Pancreas (tissue), 10 donors: ENCODE measurements around the gene PIGO. TPM values are rescaled to one million over a fixed set of nuclear protein-coding genes. Genes with fewer than 3 reads are reported as not detected.
A peak's percentile ranks its signal among the peaks of the same experiment; 100 is the strongest.

Source experiments
- ATAC-seq, 4 donors: fragments of 200-7000 bp; cut with Tn5 transposase; one replicate each; pipeline versions ENCODE4 v1.8.0 to v1.9.1; 2020; ENCODE audit warnings: mild to moderate bottlenecking in 4 of 4, moderate library complexity in 4 of 4
- DNase-seq, 6 donors: peaks; one replicate each; pipeline ENCODE4 v3.0.0-alpha.2; 2020
- FAIRE-seq: peaks from 2 replicates; lab custom pipeline; 2012; peaks lifted over from hg19 to GRCh38; lab: Jason Lieb, UNC
- H3K27ac ChIP-seq, 4 donors: fragments of 200-600 bp; sonication (generic); 1 replicate in 3 of 4; 2 replicates in 1 of 4; pipeline versions ENCODE4 v1.5.0 to v1.8.0; 2020
- H3K27me3 ChIP-seq, 4 donors: fragments of 200-600 bp; one replicate each; pipeline ENCODE4 v1.8.0; 2021
- H3K36me3 ChIP-seq, 3 donors: fragments of 200-600 bp; sonication (generic) in 1 of 3; one replicate each; pipeline versions ENCODE4 v1.5.0 to v1.8.0; 2020 to 2021
- H3K4me1 ChIP-seq, 3 donors: fragments of 200-600 bp; one replicate each; pipeline ENCODE4 v1.8.0; 2021
- H3K4me3 ChIP-seq, 4 donors: fragments of 200-600 bp; sonication (generic) in 2 of 4; one replicate each; pipeline versions ENCODE4 v1.5.0 to v1.8.0; 2020 to 2021
- H3K9me3 ChIP-seq, 4 donors: fragments of 200-600 bp; one replicate each; pipeline ENCODE4 v1.8.0; 2021
- CTCF ChIP-seq, 4 donors: fragments of 200-600 bp; sonication (generic) in 3 of 4; IDR thresholded peaks; one replicate each; pipeline versions ENCODE4 v1.5.0 to v1.8.0; 2021; ENCODE audit warnings: antibody characterized with exemption in 4 of 4
- WGBS, 2 donors: extraction: QIAGEN DNeasy Blood & Tissue Kit; methylation state at CpG; one replicate each; pipeline ENCODE4 v1.1.7; 2013; 5-methylcytosine and 5-hydroxymethylcytosine counted together
- intact Hi-C, 3 donors: fragments of 100-400 bp; cut with DNase I; formaldehyde crosslinking; loops; one replicate each; pipeline versions ENCODE4 v1.11.1 to v1.14.2; 2022
- polyA plus RNA-seq, 2 donors: library from polyadenylated mRNA; stranded (reverse); fragments of 200-250 nt; gene quantifications; one replicate each; pipeline ENCODE4 v1.2.3, GENCODE V29; 2013
- total RNA-seq, 6 donors: library from RNA; stranded (reverse); fragmentation: NEBNext Ultra II Directional in 4 of 6; extraction: Animal tissue kit (Norgen Biotek cat#: 25700) in 4 of 6; gene quantifications; one replicate each; pipeline versions ENCODE4 v1.2.1 to v1.2.4, GENCODE V29; 2021 to 2023
- donor health status: healthy with polysubstance abuse.
- donor health status: DM: no; HTN: no; CAD: no; lungs with moderate emphysema.
- donor health status: DM: no; HTN: no; CAD: no.
- donor health status: control.
- donor health status: control.
- donor health status: Bipolar disorder and iron deficiency.
- donor health status: DM: yes; HTN: yes; CAD: no.
- donor health status: DM: no; HTN: no; CAD: no.
- donor health status: DM: no; HTN: no; CAD: no.
- donor health status: DM: yes; HTN: yes; CAD: no.

The PIGO gene
- total and polyA plus RNA-seq, 8 donors, result 14.2 to 26.1 (median 17.7) TPM

- TF ChIP-seq CTCF (IDR thresholded peaks at IDR 0.05), result no peak
- peak; percentile 76 to 83 (median 78) for ATAC-seq
- peak within 1 kb of the TSS; percentile 22 to 51 (median 44) for H3K4me3 ChIP-seq
- peak within 1 kb of the TSS; percentile 47 to 71 (median 60) for H3K27ac ChIP-seq
- no peaks in the 10 kb centered on the region for H3K9me3 ChIP-seq
- peak; percentile 96 to 99 (median 96) for DNase-seq
- H3K27me3 ChIP-seq, result no peaks in the 10 kb centered on the region
- intact Hi-C loops, result loop anchor here in 1 of 3 donors (5.0 kb wide), 1 partner anchor 146 kb away; no protein-coding TSS in a partner anchor
- no peaks in the 10 kb centered on the region for H3K36me3 ChIP-seq
- peaks cover 0 to 23% (median 13%) of the 10 kb centered on the region in 3 donors for H3K4me1 ChIP-seq
- 0% methylated on average over 50 to 54 of the region's 54 CpGs for WGBS, 2 donors
- no peak for FAIRE-seq
Observed at GRCh38 chr9:35115680-35116538, 19.5 kb upstream of the PIGO start, which contains the start of gene ATOSB. Gene ATOSB (minus strand): TSS chr9:35115862. CDS start chr9:35108274, 7,588 bp downstream.

GRCh38 chr9:35114840-35115628 is 18.6 kb upstream of the PIGO start:
- no peaks in the 10 kb centered on the region for H3K36me3 ChIP-seq
- FAIRE-seq (no peak), DNase-seq (peak in 3 of 6 donors; percentile 60 to 66 (median 60)), ATAC-seq (no peak)
- no peaks in the 10 kb centered on the region for H3K9me3 ChIP-seq
- WGBS, 2 donors, result 14 to 20% methylated on average over 12 of the region's 12 CpGs
- H3K4me1 ChIP-seq, result peaks cover 0 to 31% (median 15%) of the 10 kb centered on the region in 3 donors
- H3K27me3 ChIP-seq, result no peaks in the 10 kb centered on the region
- intact Hi-C loops, result loop anchor here in 1 of 3 donors (5.0 kb wide), 1 partner anchor 147 kb away; no protein-coding TSS in a partner anchor
- H3K4me3 ChIP-seq, result peak overlapping the region; percentile 22 to 51 (median 44)
- peak overlapping the region in 3 of 4 donors; percentile 47 to 71 (median 70) for H3K27ac ChIP-seq
- TF ChIP-seq CTCF (IDR thresholded peaks at IDR 0.05), result no peak

- Histone ChIP-seq H3K9me3 (no peaks in the 10 kb centered on the region), H3K36me3 (no peaks in the 10 kb centered on the region), H3K27ac (peak overlapping the region in 2 of 4 donors; percentile 70 to 71), H3K4me1 (peaks cover 0 to 31% (median 15%) of the 10 kb centered on the region in 3 donors), H3K4me3 (peak overlapping the region in 2 of 4 donors; percentile 49 to 51), H3K27me3 (no peaks in the 10 kb centered on the region)
- DNase-seq (peak in 1 of 6 donors; percentile 70), FAIRE-seq (no peak), ATAC-seq (peak in 1 of 4 donors; percentile 1)
- intact Hi-C loops, result no loop called here
- TF ChIP-seq CTCF (IDR thresholded peaks at IDR 0.05), result no peak
- 28 to 33% methylated on average over 5 of the region's 5 CpGs for WGBS, 2 donors
Observed at GRCh38 chr9:35114113-35114839, 17.9 kb upstream of the PIGO start.

- no peak for TF ChIP-seq CTCF (IDR thresholded peaks at IDR 0.05)
- ATAC-seq (no peak), FAIRE-seq (no peak), DNase-seq (no peak)
- H3K27ac ChIP-seq, result peak overlapping the region in 3 of 4 donors; percentile 3 to 70 (median 61)
- H3K9me3 ChIP-seq, result no peaks in the 10 kb centered on the region
- peaks cover 0 to 9% (median 0%) of the 10 kb centered on the region in 3 donors for H3K36me3 ChIP-seq
- H3K4me3 ChIP-seq, result peak overlapping the region in 1 of 4 donors; percentile 77
- no peaks in the 10 kb centered on the region for H3K27me3 ChIP-seq
- intact Hi-C loops, result no loop called here
- peaks cover 0 to 31% (median 15%) of the 10 kb centered on the region in 3 donors for H3K4me1 ChIP-seq
- 83 to 84% methylated on average over 3 of the region's 3 CpGs for WGBS, 2 donors
Observed at GRCh38 chr9:35112257-35113020, 16.0 kb upstream of the PIGO start.
